CD14-positive monocyte (primary cell): ENCODE results near the gene PIK3C3. TPM values are rescaled to one million over a fixed set of nuclear protein-coding genes. Genes with fewer than 3 reads are reported as not detected.
"Not testable (repeated sequence)": the region's sequence is repeated elsewhere in the genome, so short reads cannot be mapped to it uniquely, and the experiment has no call there.

Experiments used
- DNase-seq, 3 donors: peaks; one replicate each; pipeline ENCODE4 v3.0.0-alpha.2; 2011 to 2022
- H2AFZ ChIP-seq: 2 replicates; pipeline ENCODE4 v1.6.0; 2012; ENCODE audit warnings: mild to moderate bottlenecking, low read depth, low read length, inconsistent platforms; ENCODE audit not compliant: insufficient read depth, poor library complexity, severe bottlenecking
- H3K27ac ChIP-seq, 2 donors: 1 replicate in 1 of 2; 2 replicates in 1 of 2; pipeline ENCODE4 v1.5.1; 2012 to 2013; ENCODE audit warnings: low read length in 2 of 2, control low read depth in 1 of 2, inconsistent platforms in 1 of 2, low read depth in 1 of 2, mild to moderate bottlenecking in 1 of 2
- H3K27me3 ChIP-seq, 2 donors: one replicate each; pipeline versions ENCODE4 v1.6.0 to v1.6.1; 2011 to 2013; ENCODE audit warnings: low read length in 2 of 2; ENCODE audit not compliant: control insufficient read depth in 2 of 2, insufficient read depth in 2 of 2
- H3K36me3 ChIP-seq, 2 donors: replicated peaks in 1 of 2; 1 replicate in 1 of 2; 2 replicates in 1 of 2; pipeline versions ENCODE4 v1.5.1 to v1.6.1; 2012 to 2013; ENCODE audit warnings: low read length in 2 of 2, control low read depth in 1 of 2, inconsistent platforms in 1 of 2, mild to moderate bottlenecking in 1 of 2; ENCODE audit not compliant: insufficient read depth in 2 of 2, control insufficient read depth in 1 of 2
- H3K4me1 ChIP-seq, 2 donors: 1 replicate in 1 of 2; 2 replicates in 1 of 2; pipeline versions ENCODE4 v1.5.1 to v1.6.1; 2012 to 2013; ENCODE audit warnings: low read length in 2 of 2, control low read depth in 1 of 2, inconsistent platforms in 1 of 2, mild to moderate bottlenecking in 1 of 2, moderate library complexity in 1 of 2; ENCODE audit not compliant: insufficient read depth in 2 of 2, control insufficient read depth in 1 of 2
- H3K4me2 ChIP-seq: replicated peaks from 2 replicates; pipeline ENCODE3; 2012; ENCODE audit warnings: low read length, moderate library complexity, mild to moderate bottlenecking; ENCODE audit not compliant: poor library complexity, severe bottlenecking; ENCODE audit errors: extremely low read depth
- H3K4me3 ChIP-seq, 3 experiments: fragments of 200-600 bp in 1 of 3; sonication (generic) in 1 of 3; replicated peaks in 1 of 3; 1 replicate in 2 of 3; 2 replicates in 1 of 3; pipeline ENCODE4 v1.5.1; 2011 to 2013; ENCODE audit warnings: low read length in 3 of 3, mild to moderate bottlenecking in 3 of 3, control low read depth in 2 of 3, low read depth in 2 of 3, inconsistent platforms in 1 of 3, moderate library complexity in 1 of 3
- H3K79me2 ChIP-seq: 2 replicates; pipeline ENCODE4 v1.6.0; 2012; ENCODE audit warnings: mild to moderate bottlenecking, control low read depth, inconsistent platforms, low read length, moderate library complexity; ENCODE audit not compliant: insufficient read depth
- H3K9ac ChIP-seq: 2 replicates; pipeline ENCODE4 v1.6.0; 2017; ENCODE audit warnings: low read length, mild to moderate bottlenecking; ENCODE audit not compliant: insufficient read depth, poor library complexity, severe bottlenecking
- H3K9me3 ChIP-seq, 2 donors: replicated peaks in 1 of 2; 1 replicate in 1 of 2; 2 replicates in 1 of 2; pipeline versions ENCODE4 v1.5.1 to v1.6.1; 2012 to 2013; ENCODE audit warnings: low read length in 2 of 2, control low read depth in 1 of 2; ENCODE audit not compliant: control insufficient read depth in 1 of 2, insufficient read depth in 1 of 2
- H4K20me1 ChIP-seq: 2 replicates; pipeline ENCODE4 v1.6.0; 2012; ENCODE audit warnings: mild to moderate bottlenecking, low read length, control low read depth, moderate library complexity; ENCODE audit not compliant: insufficient read depth
- H3K27ac Mint-ChIP-seq, 7 donors: one replicate each; pipeline ENCODE4 v1.8.0; 2020; ENCODE audit warnings: mild to moderate bottlenecking in 7 of 7, mixed read lengths in 7 of 7, moderate library complexity in 6 of 7, inconsistent platforms in 2 of 7
- H3K27me3 Mint-ChIP-seq, 3 donors: one replicate each; pipeline ENCODE4 v1.8.0; 2021 to 2022; ENCODE audit warnings: low read depth in 3 of 3, mild to moderate bottlenecking in 3 of 3, mixed read lengths in 3 of 3, moderate library complexity in 3 of 3, inconsistent platforms in 1 of 3
- H3K36me3 Mint-ChIP-seq, 2 donors: one replicate each; pipeline ENCODE4 v1.8.0; 2020; ENCODE audit warnings: mixed read lengths in 2 of 2, inconsistent platforms in 1 of 2, mild to moderate bottlenecking in 1 of 2
- H3K4me1 Mint-ChIP-seq: one replicate; pipeline ENCODE4 v1.8.0; 2020; ENCODE audit warnings: mild to moderate bottlenecking, mixed read lengths
- H3K4me3 Mint-ChIP-seq, 2 donors: one replicate each; pipeline ENCODE4 v1.8.0; 2020; ENCODE audit warnings: mild to moderate bottlenecking in 2 of 2, mixed read lengths in 2 of 2, moderate library complexity in 1 of 2
- H3K9me3 Mint-ChIP-seq, 7 donors: one replicate each; pipeline ENCODE4 v1.8.0; 2020 to 2022; ENCODE audit warnings: mixed read lengths in 7 of 7, mild to moderate bottlenecking in 6 of 7, moderate library complexity in 6 of 7, inconsistent platforms in 2 of 7
- CTCF ChIP-seq: fragments of 200-600 bp; IDR thresholded peaks from one replicate; pipeline ENCODE4 v1.8.0; 2022; ENCODE audit warnings: antibody characterized with exemption, mild to moderate bottlenecking
- WGBS: methylation state at CpG from one replicate; pipeline ENCODE4 v1.1.5; 2013; ENCODE audit warnings: missing lambda C conversion rate; ENCODE audit not compliant: insufficient coverage; 5-methylcytosine and 5-hydroxymethylcytosine counted together
- intact Hi-C, 2 donors: fragments of 100-400 bp; cut with micrococcal nuclease; formaldehyde crosslinking; loops; one replicate each; pipeline versions ENCODE4 v1.15.0 to v1.15.1; 2023
- polyA plus RNA-seq, 3 donors: library from polyadenylated mRNA; depleted of rRNA in 1 of 3; unstranded in 2 of 3; stranded (reverse) in 1 of 3; fragments of 300-500 nt in 2 of 3; fragments of >200 nt in 1 of 3; fragmentation: Illumina TruSeq in 2 of 3; gene quantifications; 1 replicate in 2 of 3; 2 replicates in 1 of 3; pipeline ENCODE4 v1.2.3, GENCODE V29; 2012 to 2021

PIK3C3 gene
- polyA plus RNA-seq, 3 donors: 16.5 to 29.1 (median 25.9) TPM

DNA sequence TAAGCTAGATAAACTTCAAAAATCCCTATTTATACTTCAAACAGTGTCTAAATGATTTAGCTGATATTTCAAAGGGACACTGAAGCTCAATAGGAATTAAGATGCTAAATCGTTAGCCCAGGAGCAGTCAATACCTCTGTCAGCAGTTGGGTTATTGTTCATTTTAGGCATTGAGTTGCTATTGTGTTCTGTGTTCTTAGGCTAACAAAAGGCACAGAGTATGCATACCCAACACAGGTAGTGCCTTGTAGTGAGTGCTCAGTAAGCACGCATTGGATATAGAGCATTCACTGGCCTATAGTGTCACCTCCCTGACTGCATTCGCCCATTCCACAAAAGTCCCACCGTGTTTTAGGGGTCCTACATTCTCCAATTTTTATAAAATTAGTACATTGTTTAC lies 152.3 kb downstream of the PIK3C3 start:
- Histone ChIP-seq H3K9ac (no peak overlapping the region), H3K27ac (no peak overlapping the region), H3K79me2 (no peaks in the 10 kb centered on the region), H3K4me1 (no peaks in the 10 kb centered on the region), H3K4me2 (no peak overlapping the region), H3K27me3 (no peaks in the 10 kb centered on the region), H3K4me3 (no peak overlapping the region), H4K20me1 (no peaks in the 10 kb centered on the region), H3K36me3 (no peaks in the 10 kb centered on the region), H2AFZ (no peak overlapping the region), H3K9me3 (no peaks in the 10 kb centered on the region)
- no peak for TF ChIP-seq CTCF
- no peak overlapping the region for H3K4me3 Mint-ChIP-seq
- no peaks in the 10 kb centered on the region for H3K27me3 Mint-ChIP-seq
- intact Hi-C loops: no loop called here
- H3K9me3 Mint-ChIP-seq: peaks cover 0 to 2% (median 0%) of the 10 kb centered on the region in 7 donors
- no peak for DNase-seq
- no peak overlapping the region for H3K27ac Mint-ChIP-seq
- H3K36me3 Mint-ChIP-seq: no peaks in the 10 kb centered on the region
- 82% methylated on average over 2 of the region's 4 CpGs for WGBS
- H3K4me1 Mint-ChIP-seq: no peaks in the 10 kb centered on the region

DNA sequence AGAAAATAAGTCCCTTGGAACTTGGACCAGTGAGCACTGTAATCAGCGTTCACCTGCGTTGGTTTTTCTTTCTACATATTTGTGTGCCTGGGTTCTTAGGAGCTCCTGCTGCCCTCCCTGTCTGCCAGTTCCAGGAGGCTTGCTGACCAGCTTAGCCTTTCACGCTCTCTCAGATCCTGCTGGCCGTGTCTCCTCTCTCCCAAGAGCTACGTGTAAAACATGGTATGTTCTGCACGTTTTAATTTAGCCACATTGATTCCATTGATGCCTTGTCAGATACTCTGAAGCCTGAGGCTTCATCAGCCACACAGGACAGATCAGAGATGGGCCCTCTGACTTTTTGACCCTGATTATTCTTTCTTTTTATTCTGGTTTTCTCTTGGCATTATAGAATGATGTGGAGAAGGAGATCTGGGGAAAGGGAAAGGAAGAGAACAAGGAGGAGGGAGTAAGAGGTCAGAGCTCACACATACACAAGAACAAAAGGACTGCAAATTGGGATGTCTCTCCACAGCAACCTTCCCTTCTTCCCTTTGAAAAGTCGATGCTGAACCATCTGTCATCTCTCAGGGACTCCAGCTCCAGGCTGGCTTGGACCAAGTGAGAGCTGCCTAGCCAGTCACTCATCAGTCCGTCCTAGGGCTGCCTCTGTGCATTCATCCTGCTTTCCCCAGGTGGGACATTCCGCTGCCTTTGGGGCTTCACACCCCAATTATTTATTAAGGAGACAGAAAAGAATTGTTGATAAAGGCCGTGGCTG lies 152.8 kb downstream of the PIK3C3 start:
- Mint-ChIP-seq H3K9me3 (peaks cover 0 to 3% (median 0%) of the 10 kb centered on the region in 7 donors), H3K4me1 (peaks cover 2% of the 10 kb centered on the region), H3K27ac (no peak overlapping the region), H3K27me3 (no peaks in the 10 kb centered on the region), H3K36me3 (no peaks in the 10 kb centered on the region), H3K4me3 (no peak overlapping the region)
- intact Hi-C loops: no loop called here
- Histone ChIP-seq H3K79me2 (no peaks in the 10 kb centered on the region), H3K27me3 (no peaks in the 10 kb centered on the region), H4K20me1 (no peaks in the 10 kb centered on the region), H3K9ac (no peak overlapping the region), H3K36me3 (no peaks in the 10 kb centered on the region), H3K4me3 (no peak overlapping the region), H3K27ac (no peak overlapping the region), H3K4me1 (peaks cover under 1 to 1% of the 10 kb centered on the region in 2 donors), H3K4me2 (no peak overlapping the region), H2AFZ (no peak overlapping the region), H3K9me3 (no peaks in the 10 kb centered on the region)
- TF ChIP-seq CTCF: no peak
- no peak for DNase-seq
- 87% methylated on average over 7 of the region's 10 CpGs for WGBS

DNA sequence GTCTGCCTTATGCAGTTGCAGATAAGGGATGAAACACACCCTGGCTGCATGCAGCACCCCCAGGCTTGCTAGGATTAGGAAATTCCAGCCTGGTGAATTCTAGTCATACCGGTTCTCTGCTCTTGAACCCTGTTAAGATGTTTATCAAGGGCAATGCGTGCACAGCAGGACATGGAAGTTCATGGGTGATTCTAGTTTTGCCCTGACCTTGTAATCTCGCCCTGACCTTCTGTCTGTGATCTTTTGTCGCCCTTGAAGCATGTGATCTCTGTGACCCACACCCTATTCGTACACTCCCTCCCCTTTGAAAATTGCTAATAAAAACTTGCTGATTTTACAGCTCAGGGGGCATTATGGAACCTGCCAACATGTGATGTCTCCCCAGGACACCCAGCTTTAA lies 157.1 kb downstream of the PIK3C3 start:
- not testable (repeated sequence) for H3K9me3 ChIP-seq, H2AFZ ChIP-seq, H3K79me2 ChIP-seq, H3K36me3 Mint-ChIP-seq, H3K9me3 Mint-ChIP-seq, H3K9ac ChIP-seq, H3K27ac ChIP-seq, H3K4me2 ChIP-seq, DNase-seq, H3K27me3 ChIP-seq, H3K4me3 Mint-ChIP-seq, H3K4me3 ChIP-seq, H3K36me3 ChIP-seq, H3K27ac Mint-ChIP-seq, H4K20me1 ChIP-seq, H3K27me3 Mint-ChIP-seq
- 98% methylated on average over 5 of the region's 5 CpGs for WGBS
- H3K4me1 Mint-ChIP-seq: peaks cover 18% of the 10 kb centered on the region
- peaks cover 15 to 19% of the 10 kb centered on the region in 2 donors for H3K4me1 ChIP-seq
- intact Hi-C loops: loop anchor here (10.0 kb wide), 1 partner anchor 1163 kb away; the partner anchor contains the start of gene SYT4 (in 2 of the 2)
